H1 (cell line): ENCODE measurements around the gene AMH. TPM values are rescaled to one million over a fixed set of nuclear protein-coding genes. Genes with fewer than 3 reads are reported as not detected.

ENCODE experiments used
- BACH1 ChIP-seq: IDR thresholded peaks from 2 replicates; pipeline ENCODE4 v1.6.1; 2012; ENCODE audit warnings: low read length, improper control_type of control experiment
- CHD7 ChIP-seq: fragments of 300-600 bp; sonication (generic); IDR thresholded peaks from 2 replicates; pipeline ENCODE4 v1.7.1; 2012; ENCODE audit warnings: low read length, moderate library complexity, mild to moderate bottlenecking, inconsistent platforms; ENCODE audit not compliant: insufficient replicate concordance
- CREB1 ChIP-seq: IDR thresholded peaks from 2 replicates; pipeline ENCODE4 v1.6.1; 2012; ENCODE audit warnings: inconsistent platforms
- EP300 ChIP-seq, 2 experiments: IDR thresholded peaks; 1 replicate in 1 of 2; 2 replicates in 1 of 2; pipeline ENCODE4 v1.6.1; 2011 to 2012; ENCODE audit warnings: low read depth in 2 of 2, low read length in 2 of 2, mild to moderate bottlenecking in 2 of 2, borderline replicate concordance in 1 of 2, inconsistent platforms in 1 of 2, moderate library complexity in 1 of 2
- HDAC2 ChIP-seq, 2 experiments: fragments of 300-600 bp in 1 of 2; sonication (generic) in 1 of 2; IDR thresholded peaks; 2 replicates each; pipeline ENCODE4 v1.6.1; 2011 to 2012; ENCODE audit warnings: low read depth in 2 of 2, low read length in 2 of 2, mild to moderate bottlenecking in 2 of 2, moderate library complexity in 2 of 2, borderline replicate concordance in 1 of 2, inconsistent platforms in 1 of 2
- RNF2 ChIP-seq: fragments of 200-900, 300-1000 bp; sonication (generic); IDR thresholded peaks from 2 replicates; pipeline ENCODE4 v1.7.1; 2016; ENCODE audit warnings: borderline replicate concordance, low read depth, mild to moderate bottlenecking, antibody characterized with exemption, low read length; ENCODE audit not compliant: poor library complexity, severe bottlenecking; ENCODE audit errors: missing control alignments
- SIRT6 ChIP-seq: IDR thresholded peaks from one replicate; pipeline ENCODE4 v1.7.1; 2012; ENCODE audit warnings: low read length, inconsistent platforms
- TCF12 ChIP-seq: IDR thresholded peaks from 2 replicates; pipeline ENCODE4 v1.6.1; 2011; ENCODE audit warnings: low read depth, mild to moderate bottlenecking, low read length
- polyA plus RNA-seq, 7 experiments: library from polyadenylated mRNA; depleted of rRNA in 3 of 7; stranded (reverse) in 5 of 7; unstranded in 2 of 7; fragments of >200 nt in 5 of 7; fragments of 200-250 nt in 2 of 7; gene quantifications; 1 replicate in 5 of 7; 2 replicates in 1 of 7; 4 replicates in 1 of 7; pipeline versions ENCODE4 v1.2.1 to v1.2.3, GENCODE V29; 2011 to 2013; ENCODE audit warnings: missing spikeins in 2 of 7, mixed read lengths in 2 of 7
- total RNA-seq: library from RNA; stranded (reverse); fragmentation: NEBNext Ultra II Directional; extraction: Animal tissue kit (Norgen Biotek cat#: 25700); gene quantifications from 2 replicates; pipeline ENCODE4 v1.2.1, GENCODE V29; 2021

Gene AMH
- total and polyA plus RNA-seq, 2 of the 8 experiments (the other 6 are each of a cell fraction or from before 2014, with no cell fraction given), result 10.5 to 15.4 TPM

- TF ChIP-seq BACH1, result no peak
- no peak for TF ChIP-seq CREB1
- no peak for TF ChIP-seq HDAC2 (IDR thresholded peaks at IDR 0.05; ENCODE audit: borderline replicate concordance in 1 of 2, low read depth in 2 of 2, low read length in 2 of 2)
- TF ChIP-seq RNF2, result no peak
- TF ChIP-seq EP300 (IDR thresholded peaks at IDR 0.05; ENCODE audit: borderline replicate concordance in 1 of 2, low read depth in 2 of 2, low read length in 2 of 2), result no peak
- TF ChIP-seq CHD7, result no peak
- no peak for TF ChIP-seq SIRT6
- no peak for TF ChIP-seq TCF12
These were observed 39.7 kb upstream of the AMH start (continued) for GRCh38 chr19:2209408-2209807.
